CD4-positive, alpha-beta T cell treated with Interleukin-17A for 4 hours (primary cell): Measurements from ENCODE around the gene ZP2.
"Not testable (repeated sequence)": the region's sequence is repeated elsewhere in the genome, so short reads cannot be mapped to it uniquely, and the experiment has no call there.

ENCODE experiments used
- DNase-seq: peaks from one replicate; pipeline ENCODE4 v3.0.0-alpha.2; 2020; ENCODE audit warnings: mixed read lengths

The ZP2 gene

DNA sequence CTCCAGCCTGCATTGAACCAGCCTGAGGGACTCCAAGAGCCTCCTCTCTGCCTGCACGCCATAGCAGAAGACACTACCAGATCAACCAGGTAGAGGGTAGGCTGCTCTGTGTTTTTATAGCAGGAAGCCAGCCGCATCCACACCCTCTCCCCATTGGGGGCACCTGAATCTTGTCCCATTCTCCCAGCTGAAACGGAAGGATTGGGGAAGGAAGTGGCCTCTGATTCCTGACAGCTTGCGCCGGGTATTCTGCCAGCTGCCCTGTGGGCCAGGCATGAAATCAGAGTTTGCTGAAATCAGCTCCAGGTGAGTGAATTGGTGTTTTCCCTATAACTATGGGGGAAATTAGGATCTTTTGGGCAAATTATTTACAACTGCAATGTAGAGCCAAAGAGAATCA is at the start of gene ZP2:
Gene ZP2, minus strand, starts transcription at position 89 of the 400 bp plus-strand sequence. Its CDS starts 27 bp downstream, at position 62.
- DNase-seq = no peak

DNA sequence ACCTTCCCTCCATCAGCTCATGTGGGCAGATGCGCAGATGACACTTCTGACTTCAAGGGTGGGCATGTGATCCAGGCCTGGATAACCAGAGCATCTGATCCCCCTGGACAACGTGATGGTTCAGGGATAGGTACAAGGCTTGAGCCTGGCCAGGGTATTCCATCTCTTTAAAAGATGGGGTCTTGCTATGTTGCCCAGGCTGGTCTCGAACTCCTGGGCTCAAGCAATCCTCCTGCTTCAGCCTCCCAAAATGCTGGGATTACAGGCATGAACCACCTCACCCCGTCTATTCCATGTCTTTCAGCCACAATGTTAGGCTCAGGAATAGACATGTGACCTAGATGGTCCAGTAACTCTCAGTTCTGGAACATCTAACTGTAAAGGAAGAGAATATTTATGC is 45.9 kb upstream of the ZP2 start:
- no peak for DNase-seq

DNA sequence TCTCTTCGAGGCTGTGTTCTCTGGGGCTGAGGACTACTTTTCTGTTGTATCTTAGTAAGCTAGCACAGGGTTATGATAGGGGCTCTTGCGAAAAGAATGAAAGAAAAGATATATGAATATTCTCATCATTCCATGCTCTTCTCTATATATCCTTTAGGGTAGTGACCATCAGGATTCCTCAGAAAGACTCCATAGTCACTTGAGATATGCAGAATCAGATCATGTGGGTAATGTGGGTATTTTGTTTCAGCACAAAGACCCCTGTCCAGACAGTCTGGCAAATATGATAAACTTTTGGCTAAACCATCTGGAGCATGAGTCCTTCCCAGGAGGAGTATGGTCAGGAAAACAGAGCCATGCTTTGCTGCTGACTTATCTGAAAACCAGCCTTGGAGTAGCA is 45.3 kb upstream of the ZP2 start:
- DNase-seq = no peak

DNA sequence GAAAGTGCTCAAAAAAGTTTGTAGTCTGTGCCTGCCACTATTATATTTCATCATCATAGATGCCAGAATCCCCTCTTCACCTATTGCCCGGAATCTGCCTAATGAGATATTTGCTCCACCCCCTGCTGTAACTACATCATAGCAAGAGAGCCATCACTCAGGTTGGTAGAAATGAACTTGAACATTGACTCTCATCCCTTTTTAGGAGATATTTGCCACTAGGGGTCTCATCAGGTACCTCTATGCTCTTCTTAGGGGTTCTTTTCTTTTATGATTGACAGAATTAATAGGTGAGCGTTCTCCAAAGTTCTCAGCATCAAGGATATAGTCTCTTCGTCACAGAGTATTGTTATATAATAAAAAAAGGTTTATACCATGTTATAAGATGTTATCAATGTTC is 42.1 kb upstream of the ZP2 start:
- DNase-seq = no peak

DNA sequence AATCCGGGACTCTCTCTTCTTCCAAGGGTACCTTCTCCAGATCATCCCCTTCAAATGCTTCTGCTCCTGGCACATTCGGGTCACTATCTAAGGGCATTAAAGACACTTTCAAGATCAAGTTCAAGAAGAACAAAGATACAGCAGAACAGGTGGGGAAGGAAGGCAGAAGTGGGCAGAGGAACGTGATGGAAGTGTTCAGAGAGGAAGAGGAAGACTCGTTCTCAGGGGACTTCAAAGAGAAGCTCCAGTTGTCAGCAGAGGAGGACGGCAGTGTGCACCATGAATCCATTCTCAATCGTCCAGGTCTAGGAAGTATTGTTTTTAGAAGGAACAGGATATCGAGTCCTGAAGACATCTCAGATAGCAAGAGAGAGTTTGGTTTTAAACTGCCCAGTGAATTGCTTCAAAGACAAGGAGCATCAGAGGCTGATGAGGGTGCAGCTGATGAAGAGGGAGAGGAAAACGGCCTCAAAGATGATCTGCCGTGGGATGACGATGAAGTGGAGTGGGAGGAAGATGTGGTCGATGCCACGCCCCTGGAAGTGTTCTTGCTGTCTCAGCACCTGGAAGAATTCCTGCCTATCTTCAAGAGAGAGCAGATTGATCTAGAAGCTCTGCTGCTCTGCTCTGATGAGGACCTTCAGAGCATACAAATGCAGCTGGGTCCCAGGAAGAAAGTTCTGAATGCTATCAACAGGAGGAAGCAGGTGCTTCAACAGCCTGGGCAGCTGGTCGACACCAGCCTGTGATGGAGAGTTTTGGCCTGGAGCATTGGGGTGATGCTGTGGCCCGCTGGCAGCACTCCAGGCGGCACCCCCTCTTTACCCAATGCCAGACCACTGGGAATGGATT is 38.9 kb upstream of the ZP2 start:
- DNase-seq = no peak

DNA sequence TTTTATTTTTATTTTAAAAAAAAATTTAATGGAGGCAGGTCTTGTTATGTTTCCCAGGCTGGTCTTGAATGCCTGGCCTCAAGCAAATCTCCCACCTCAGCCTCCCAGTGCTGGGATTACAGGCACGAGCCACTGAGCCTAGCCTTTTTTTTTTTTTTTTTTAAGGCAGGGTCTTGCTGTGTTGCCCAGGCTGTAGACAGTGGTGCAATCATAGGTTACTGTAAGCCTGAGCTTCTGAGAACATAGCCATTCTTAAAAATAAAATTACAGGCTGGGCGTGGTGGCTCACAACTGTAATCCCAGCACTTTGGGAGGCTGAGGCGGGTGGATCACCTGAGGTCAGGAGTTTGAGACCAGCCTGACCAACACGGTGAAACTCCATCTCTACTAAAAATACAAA is 36.8 kb upstream of the ZP2 start:
- not testable (repeated sequence) for DNase-seq

DNA sequence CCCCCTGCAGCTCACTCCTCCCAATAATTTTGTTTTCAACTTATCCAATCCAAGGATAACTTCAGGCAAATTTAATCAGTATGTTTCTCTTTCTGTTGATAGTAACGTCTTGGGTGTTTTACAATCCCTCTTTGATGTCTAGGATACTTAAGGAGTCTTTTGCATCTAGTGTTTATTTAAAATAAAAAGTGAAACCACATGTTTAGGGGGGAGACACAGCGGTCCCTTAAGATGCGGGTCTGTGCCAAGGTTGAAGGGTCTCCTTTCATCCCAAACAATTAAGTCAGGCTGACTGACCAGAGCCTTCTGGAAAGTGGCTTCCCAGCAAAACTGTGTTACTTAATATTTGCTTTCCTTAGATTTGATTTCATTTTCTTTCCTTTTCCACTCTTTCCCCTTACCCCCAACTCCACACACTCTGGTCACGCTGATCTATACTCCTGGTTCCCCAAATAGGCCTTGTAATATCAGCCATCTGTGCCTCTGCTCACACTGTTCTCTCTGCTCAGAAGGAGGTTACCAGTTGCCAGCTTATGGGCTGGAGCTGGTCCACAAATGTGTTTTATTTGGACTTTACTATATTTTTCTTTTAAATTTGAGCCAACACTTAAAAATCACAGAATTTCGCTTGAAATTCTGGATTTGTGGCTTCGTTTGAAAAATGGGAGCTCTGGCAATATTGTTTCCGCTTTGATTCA is 33.3 kb upstream of the ZP2 start:
- no peak for DNase-seq

DNA sequence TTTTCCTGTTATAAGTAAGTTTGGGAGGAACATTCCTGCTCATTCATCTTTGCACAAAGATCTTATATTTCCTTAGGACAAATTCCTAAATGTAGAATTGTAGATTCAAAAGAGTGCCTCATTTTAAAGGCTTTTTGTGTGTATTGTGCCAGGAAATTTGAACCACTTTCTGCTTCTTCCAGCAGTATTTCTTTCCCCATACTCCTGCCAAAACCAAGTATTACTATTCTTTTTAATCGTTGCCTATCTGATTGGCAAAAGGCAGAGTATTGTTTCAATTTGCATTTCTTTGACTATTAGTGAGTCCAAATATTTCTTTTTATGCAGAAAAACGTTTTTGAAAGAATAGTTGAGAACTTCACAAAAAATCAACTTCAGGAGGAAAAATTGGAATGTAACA is 31.4 kb upstream of the ZP2 start:
- no peak for DNase-seq

DNA sequence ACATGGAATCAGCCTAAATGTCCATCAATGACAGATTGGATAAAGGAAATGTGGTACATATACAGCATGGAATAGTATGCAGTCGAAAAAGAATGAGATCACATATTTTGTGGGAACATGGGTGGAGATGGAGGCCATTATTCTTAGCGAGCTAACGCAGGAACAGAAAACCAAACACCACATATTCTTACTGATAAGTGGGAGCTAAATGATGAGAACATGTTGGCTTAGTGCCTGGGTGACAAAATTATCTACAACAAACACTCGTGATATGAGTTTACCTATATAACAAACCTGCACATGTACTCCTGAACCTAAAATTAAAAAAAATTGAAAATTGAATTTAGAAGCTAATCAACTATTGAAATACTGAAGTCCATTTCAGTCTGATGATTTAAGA is 28.3 kb upstream of the ZP2 start:
- no peak for DNase-seq

DNA sequence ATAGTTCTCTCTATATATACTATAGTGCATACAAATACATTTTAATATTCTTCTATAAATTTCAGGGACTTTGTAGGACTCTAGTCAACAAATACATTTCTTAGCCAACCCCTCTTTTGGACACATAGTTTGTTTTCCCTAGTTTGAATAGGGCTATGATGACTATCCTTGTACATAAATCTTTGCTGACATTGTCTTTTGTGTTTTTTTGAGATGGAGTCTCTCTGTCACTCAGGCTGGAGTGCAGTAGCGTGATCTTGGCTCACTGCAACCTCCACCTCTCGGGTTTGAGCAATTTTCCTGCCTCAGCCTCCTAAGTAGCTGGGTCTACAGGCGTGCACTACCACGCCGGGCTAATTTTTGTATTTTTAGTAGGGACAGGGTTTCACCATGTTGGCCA is 25.5 kb upstream of the ZP2 start:
- no peak for DNase-seq

DNA sequence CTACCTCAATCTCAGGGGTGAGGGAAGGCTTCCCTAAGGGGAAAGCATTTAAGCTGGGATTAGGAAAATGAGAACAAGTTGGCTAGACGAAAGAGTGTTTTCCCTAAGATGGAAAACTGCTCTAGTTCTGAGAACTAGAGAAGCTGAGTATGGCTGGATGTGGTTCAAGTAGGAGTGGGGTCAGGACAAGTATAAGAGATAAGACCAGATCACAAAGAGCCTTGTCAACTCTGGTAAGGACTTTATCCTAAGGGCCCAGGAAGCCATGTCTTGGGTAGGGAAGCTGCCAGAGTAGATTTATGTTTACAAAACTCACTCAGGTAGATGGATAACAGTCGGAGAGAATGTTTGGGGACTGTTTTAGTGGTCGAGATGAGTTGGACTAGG is 23.8 kb upstream of the ZP2 start:
- DNase-seq = no peak

DNA sequence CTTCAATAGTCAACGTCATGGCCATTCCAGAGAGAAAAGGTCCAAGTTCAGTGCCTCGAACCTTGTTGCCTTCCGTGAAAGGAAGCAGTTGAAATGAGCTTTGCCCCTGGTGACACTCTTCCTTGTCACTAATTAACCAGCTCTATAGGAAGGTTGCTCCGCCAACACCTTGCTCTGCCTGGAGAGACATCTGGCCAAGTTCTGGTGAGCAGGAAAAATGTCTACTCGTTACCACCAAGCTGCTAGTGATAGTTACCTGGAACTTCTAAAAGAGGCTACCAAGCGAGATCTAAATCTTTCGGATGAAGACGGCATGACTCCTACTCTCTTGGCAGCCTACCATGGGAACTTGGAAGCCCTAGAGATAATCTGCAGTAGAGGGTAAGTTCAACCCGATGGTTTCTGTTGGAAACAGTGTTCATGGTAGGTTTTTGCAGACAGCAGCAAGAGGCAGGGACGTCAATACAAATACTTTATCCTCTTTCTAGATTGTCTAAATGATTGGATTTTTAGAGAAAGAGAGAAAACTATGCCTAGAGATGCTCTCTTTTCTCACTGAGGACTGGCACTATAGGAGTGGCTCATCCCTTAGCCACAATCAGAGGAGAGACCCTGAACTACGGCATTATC is 22.3 kb upstream of the ZP2 start, which contains the start of gene ANKS4B:
Gene ANKS4B, plus strand, starts transcription at position 179 of the 630 bp plus-strand sequence. Its CDS starts 39 bp downstream, at position 218.
- DNase-seq = no peak

DNA sequence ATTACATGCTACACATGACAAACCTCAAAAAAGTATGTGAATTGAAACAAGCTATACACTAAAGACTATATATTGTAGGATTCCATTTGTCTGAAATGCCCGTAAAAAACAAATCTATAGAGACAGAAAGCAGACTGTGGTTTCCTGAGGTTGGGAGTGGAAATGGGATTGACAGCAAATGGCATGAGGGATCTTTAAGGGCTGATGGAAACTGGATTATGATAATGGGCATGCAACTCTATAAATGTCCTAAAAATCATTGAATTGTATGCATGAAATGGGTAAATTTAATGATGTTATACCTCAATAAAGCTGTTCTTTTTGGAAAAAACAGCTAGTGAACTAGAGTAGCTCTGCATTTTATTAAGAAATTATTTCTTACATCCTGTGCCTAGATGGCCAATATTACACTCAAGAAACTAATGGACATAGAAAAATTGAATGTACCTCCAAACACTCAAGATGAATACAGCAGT is 21.7 kb upstream of the ZP2 start:
- DNase-seq = no peak

DNA sequence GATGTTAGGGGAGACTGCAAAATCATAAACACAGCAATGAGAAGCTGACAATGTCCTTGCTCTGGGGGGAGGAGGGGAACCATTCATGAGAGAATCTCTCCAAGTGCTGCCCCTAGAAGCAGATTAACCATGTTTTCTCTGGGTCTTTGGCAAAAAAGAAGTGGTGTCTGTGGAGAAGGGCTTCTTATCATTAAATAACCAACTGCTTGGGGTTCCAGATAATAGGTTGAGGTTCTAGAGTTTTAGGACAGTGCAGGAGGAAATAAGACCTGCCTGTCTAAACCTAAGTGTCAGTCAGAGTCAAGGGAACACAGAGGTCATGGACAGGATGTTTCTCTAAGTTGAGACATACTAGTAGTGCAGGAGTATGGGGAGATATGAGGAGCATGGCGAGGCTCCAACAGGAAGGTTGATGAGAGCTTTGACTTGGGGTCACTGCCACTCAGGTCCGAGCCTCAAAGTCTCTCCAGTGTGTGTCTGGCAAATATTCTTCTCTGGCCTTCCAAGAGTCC is 17.0 kb upstream of the ZP2 start:
- DNase-seq = no peak

DNA sequence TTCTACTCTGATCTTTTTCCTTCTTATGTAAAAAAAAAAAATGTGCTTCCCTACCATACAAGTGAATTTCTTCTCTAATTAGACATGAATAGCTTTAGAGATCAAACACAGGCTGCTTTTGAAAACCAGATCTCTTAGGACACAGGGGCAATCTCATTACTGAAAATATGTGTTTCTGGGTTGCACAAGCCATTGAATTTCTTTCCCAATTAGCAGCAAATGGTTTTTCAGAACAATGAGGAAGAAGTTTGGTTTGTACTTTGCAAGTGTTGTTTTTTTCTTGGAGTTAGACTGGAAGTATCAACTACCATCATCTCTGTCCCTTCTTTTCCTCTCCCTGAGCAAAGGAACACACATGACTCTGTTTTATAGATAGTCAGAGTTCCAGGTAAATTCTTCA is 16.5 kb upstream of the ZP2 start:
- DNase-seq = no peak

DNA sequence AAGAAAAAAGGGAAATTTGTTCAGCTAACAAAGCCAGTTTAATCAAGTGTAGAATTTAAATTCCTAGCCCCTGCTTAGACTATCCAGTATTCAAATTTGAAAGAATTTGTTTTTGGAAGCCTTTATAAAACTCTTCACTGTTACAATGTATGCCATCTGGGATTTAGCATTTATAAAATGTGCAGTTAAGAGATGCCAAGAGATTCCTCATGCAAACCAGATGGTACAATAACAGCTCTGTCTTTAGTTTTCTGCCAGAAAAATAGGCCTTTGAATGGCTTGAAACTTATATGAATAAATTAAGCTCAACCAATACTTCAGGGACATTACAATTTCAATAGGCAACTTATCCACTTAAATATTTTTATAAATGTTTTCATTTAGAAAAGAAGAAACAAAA is 15.4 kb upstream of the ZP2 start:
- DNase-seq = no peak

DNA sequence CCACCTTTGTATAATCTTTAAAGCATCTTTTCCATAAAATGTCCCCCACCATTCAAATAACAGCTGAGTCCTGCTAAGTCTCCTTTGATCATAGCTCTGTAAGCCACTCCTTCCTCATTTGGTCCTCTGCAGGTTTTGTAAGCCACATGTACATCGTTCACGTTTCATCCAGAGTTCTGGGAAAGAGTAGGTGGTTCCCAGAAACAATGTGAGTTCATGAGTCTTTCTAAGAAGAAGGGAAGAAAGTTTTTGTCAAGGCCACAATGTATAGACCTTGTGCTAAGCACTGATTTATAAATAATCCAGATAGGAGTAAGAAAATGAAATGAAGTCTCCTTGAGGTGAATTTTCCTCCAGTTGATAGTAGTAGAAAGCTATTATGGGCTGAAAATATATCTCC is 13.4 kb upstream of the ZP2 start:
- DNase-seq = no peak

DNA sequence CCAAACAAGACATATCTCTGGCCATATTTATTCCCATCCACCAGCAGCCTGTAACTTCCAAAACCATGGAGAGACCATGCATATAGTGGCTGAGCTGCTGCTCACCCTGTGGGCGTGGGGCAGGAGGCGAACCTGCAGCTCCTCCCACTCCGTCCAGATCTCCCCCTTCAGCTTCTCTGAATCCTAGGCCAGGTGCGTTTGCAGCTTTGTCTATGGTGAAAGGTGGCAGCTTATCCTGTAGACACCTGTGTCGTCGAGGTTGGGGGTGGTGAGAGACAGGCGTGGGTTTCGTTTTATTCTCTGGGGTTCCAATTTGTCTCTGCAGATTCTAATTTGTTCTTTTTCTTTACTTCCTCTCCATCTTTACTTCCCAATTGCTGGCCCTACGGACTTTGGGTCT is 12.4 kb upstream of the ZP2 start:
- no peak for DNase-seq

DNA sequence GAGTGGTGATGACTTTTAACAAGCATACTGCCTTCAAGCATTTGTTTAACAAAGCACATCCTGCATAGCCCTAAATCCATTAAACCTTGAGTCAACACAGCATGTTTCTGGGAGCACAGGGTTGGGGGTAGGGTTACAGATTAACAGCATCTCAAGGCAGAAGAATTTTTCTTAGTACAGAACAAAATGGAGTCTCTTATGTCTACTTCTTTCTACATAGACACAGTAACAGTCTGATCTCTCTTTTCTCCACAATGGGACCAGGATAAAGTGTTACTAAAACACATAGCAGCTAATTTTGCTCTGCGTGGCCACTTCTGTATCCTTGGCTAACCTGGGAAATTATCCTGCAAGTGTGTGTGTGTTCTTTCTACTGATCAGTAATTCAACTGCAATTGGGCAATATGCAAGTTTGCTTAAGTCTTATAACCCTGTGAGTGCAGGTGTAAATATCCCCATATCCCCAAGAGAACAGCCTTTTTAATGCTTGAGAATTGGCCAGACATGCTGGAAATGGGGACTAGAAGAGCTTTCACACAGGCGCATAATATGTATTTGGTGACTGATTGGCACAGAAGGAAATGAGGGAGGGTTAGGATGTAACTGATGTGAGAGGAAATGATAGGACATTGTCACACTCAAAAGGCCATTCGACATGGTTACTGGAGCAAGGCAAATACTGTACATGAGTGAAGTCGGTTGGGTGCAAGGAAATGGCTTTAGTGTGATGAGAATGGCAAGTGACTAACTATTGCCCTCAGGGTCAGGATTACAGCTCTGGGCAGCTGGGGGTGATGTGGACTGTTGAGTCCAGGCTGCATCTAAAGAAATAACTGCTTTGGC is 11.3 kb upstream of the ZP2 start:
- DNase-seq = no peak

DNA sequence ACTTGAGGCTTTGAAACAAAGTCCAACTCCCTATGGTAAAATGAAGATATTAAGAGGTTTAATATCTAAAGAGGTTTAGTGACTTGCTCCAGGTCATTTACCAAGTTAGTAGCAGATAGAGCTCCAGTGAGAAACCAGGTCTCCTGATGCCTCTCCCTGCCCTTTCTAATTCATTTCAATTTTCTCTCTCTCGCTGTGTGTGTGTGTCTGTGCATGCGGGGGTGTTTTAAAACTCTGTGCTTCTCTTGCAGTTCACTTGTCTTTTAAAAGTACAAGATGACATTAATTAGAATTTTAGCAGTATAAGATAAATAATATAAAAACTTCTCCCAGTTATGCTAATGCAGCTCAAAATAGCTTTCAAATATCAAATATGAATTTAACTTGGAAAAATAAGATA is 8.2 kb upstream of the ZP2 start:
- DNase-seq = no peak

DNA sequence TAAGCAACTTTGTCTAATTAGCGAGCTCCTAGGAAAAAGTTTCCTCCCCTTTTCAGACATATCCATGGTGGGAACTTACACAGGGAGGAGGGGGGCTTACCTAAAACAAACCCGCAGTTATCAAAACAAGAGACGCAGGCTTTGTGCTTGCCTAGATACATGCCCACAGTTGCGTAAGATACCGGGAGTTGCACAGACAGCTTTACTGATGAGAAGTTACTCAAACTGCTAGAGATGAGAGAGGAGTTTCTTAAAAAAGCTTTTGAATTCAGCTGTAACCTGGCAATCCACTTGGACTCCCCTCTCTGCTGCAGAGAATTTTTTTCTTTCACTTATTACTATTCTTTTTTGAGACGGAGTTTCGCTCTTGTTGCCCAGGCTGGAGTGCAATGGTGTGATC is 6.8 kb upstream of the ZP2 start:
- DNase-seq = no peak

DNA sequence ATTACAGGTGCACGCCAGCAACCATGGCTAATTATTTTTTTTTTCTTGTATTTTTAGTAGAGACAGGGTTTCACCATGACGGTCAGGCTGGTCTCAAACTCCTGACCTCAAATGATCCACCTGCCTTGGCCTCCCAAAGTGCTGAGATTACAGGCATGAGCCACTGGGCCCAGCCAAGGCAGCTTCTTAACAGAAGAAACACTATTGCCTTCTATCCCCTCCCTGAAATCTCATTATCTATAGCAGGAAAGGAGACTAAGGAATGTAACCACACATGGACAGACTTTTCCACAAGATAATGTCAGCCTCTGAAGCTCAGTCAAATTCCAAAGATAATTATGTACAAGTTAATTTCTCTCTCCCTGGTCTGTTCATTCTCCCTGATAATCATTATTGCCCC is 5.7 kb upstream of the ZP2 start:
- DNase-seq = no peak

DNA sequence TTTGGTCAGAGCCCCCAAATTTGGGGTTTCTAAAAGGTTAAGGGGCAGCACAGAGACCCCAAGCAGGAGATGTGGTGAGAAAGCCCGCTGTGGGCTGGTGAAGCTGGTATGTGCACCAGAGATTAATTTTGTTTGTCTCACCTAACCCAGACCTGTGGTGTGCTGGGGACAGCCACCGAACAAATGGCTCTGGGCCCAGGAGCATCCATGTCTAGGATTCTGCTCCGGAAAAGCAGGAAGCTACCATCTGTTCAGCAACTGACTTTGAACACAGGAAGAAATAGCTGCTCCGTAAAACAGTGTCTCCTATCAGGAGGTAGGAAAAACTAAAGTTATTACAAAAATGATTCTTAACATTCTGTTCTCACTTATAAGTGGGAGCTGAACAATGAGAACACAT is 2.7 kb upstream of the ZP2 start:
- no peak for DNase-seq
